Measurements from ENCODE around the gene GOLGA8H.
"Not testable (repeated sequence)": the region's sequence is repeated elsewhere in the genome, so short reads cannot be mapped to it uniquely, and the experiment has no call there.

The GOLGA8H gene

GRCh38 chr15:30603796-30604195 is at the start of gene GOLGA8H:
GOLGA8H (plus strand) TSS chr15:30604028; CDS start chr15:30604126, 98 bp downstream.
- DNase-seq = not testable (repeated sequence)

- DNase-seq = not testable (repeated sequence)
These were observed 36.9 kb upstream of the GOLGA8H start for GRCh38 chr15:30566949-30567348.

GRCh38 chr15:30573012-30573491 is 30.8 kb upstream of the GOLGA8H start:
- not testable (repeated sequence) for DNase-seq

GRCh38 chr15:30579394-30579970 is 24.3 kb upstream of the GOLGA8H start:
- not testable (repeated sequence) for DNase-seq

GRCh38 chr15:30580716-30581115 is 23.1 kb upstream of the GOLGA8H start:
- DNase-seq = not testable (repeated sequence)

- DNase-seq = not testable (repeated sequence)
These were observed 4.9 kb upstream of the GOLGA8H start for GRCh38 chr15:30598953-30599352.

- not testable (repeated sequence) for DNase-seq
These were observed 8.4 kb downstream of the GOLGA8H start for GRCh38 chr15:30612271-30612670.

- not testable (repeated sequence) for DNase-seq
These were observed 17.5 kb downstream of the GOLGA8H start for GRCh38 chr15:30621342-30621741.

- not testable (repeated sequence) for DNase-seq
These were observed 21.8 kb downstream of the GOLGA8H start, which contains the start of gene ARHGAP11B for GRCh38 chr15:30625436-30626193. ARHGAP11B (plus strand) TSS chr15:30626128.

- DNase-seq = not testable (repeated sequence)
These were observed 22.4 kb downstream of the GOLGA8H start for GRCh38 chr15:30626194-30626565.

- DNase-seq = not testable (repeated sequence)
These were observed 22.8 kb downstream of the GOLGA8H start for GRCh38 chr15:30626632-30627031.

GRCh38 chr15:30650012-30650929 is 46.4 kb downstream of the GOLGA8H start:
- DNase-seq = no peak

- DNase-seq = not testable (repeated sequence)
These were observed 57.3 kb downstream of the GOLGA8H start for GRCh38 chr15:30661154-30661553.
